Activated CD4-positive, alpha-beta memory T cell treated with anti-CD3 and anti-CD28 coated beads for 36 hours (primary cell): Measurements from ENCODE around the gene MMP19. TPM values are rescaled to one million over a fixed set of nuclear protein-coding genes. Genes with fewer than 3 reads are reported as not detected.

Source experiments
- CTCF ChIA-PET: fragments of 350-600 bp; sonication (Branson Sonifier 250); formaldehyde crosslinking; loops from one replicate; lab custom pipeline; 2021; ENCODE audit warnings: antibody characterized with exemption, inconsistent platforms; lab: Charles Lee
- POLR2A ChIA-PET: fragments of 350-600 bp; sonication (Branson Sonifier 250); formaldehyde crosslinking; loops from one replicate; lab custom pipeline; 2021; ENCODE audit warnings: antibody characterized with exemption; lab: Charles Lee
- DNase-seq: peaks from one replicate; pipeline ENCODE4 v3.0.0-alpha.2; 2020
- H3K27ac Mint-ChIP-seq: one replicate; pipeline ENCODE4 v1.8.0; 2021; ENCODE audit warnings: mixed read lengths
- H3K27me3 Mint-ChIP-seq: one replicate; pipeline ENCODE4 v1.8.0; 2021; ENCODE audit warnings: mixed read lengths
- H3K36me3 Mint-ChIP-seq: one replicate; pipeline ENCODE4 v1.8.0; 2021; ENCODE audit warnings: mixed read lengths
- H3K4me1 Mint-ChIP-seq: one replicate; pipeline ENCODE4 v1.8.0; 2021; ENCODE audit warnings: low read depth, mixed read lengths
- H3K4me3 Mint-ChIP-seq: one replicate; pipeline ENCODE4 v1.8.0; 2021; ENCODE audit warnings: mild to moderate bottlenecking, mixed read lengths
- H3K9me3 Mint-ChIP-seq: one replicate; pipeline ENCODE4 v1.8.0; 2021; ENCODE audit warnings: mixed read lengths
- intact Hi-C: fragments of 100-400 bp; cut with micrococcal nuclease; formaldehyde crosslinking; loops from one replicate; pipeline ENCODE4 v1.15.1; 2023
- total RNA-seq, 2 experiments: library from RNA; stranded (reverse); gene quantifications; one replicate each; pipeline ENCODE4 v1.2.3, GENCODE V29; 2021

The MMP19 gene
- total RNA-seq, 2 experiments from 2014 or later, result 0.31 TPM; not detected in 1

- Mint-ChIP-seq H3K27ac (no peak overlapping the region), H3K27me3 (no peaks in the 10 kb centered on the region), H3K36me3 (peaks cover 16% of the 10 kb centered on the region), H3K9me3 (no peaks in the 10 kb centered on the region), H3K4me1 (peaks cover 19% of the 10 kb centered on the region), H3K4me3 (no peak overlapping the region)
- CTCF ChIA-PET, result interaction anchor here (1.1 to 1.9 kb wide), 2 partner anchors 21 to 69 kb away, joined by 3 to 5 read pairs; no protein-coding TSS in a partner anchor
- intact Hi-C loops, result no loop called here
- POLR2A ChIA-PET, result interaction anchor here (0.6 kb wide), 1 partner anchor 266 kb away, joined by 4 read pairs; no protein-coding TSS in a partner anchor
- no peak for DNase-seq
Measured at GRCh38 chr12:55806982-55807381, 35.8 kb downstream of the MMP19 start.

GRCh38 chr12:55797550-55797949, 45.2 kb downstream of the MMP19 start:
- ChIA-PET POLR2A (interaction anchor here (0.6 kb wide), 1 partner anchor 10 kb away, joined by 6 read pairs; no protein-coding TSS in a partner anchor), CTCF (interaction anchor here (0.6 to 5.5 kb wide), 7 partner anchors 9 to 59 kb away, joined by 3 to 69 read pairs (median 10); partner anchors contain the start of genes GDF11, ORMDL2 and SARNP)
- Mint-ChIP-seq H3K27me3 (no peaks in the 10 kb centered on the region), H3K36me3 (peaks cover 44% of the 10 kb centered on the region), H3K4me3 (no peak overlapping the region), H3K4me1 (peaks cover 17% of the 10 kb centered on the region), H3K27ac (no peak overlapping the region), H3K9me3 (no peaks in the 10 kb centered on the region)
- DNase-seq, result no peak
- intact Hi-C loops, result loop anchor here (1.0 kb wide), 1 partner anchor 59 kb away; no protein-coding TSS in a partner anchor

GRCh38 chr12:55797068-55797467, 45.7 kb downstream of the MMP19 start:
- H3K27me3 Mint-ChIP-seq, result no peaks in the 10 kb centered on the region
- DNase-seq, result no peak
- intact Hi-C loops, result loop anchor here (1.0 kb wide), 1 partner anchor 59 kb away; no protein-coding TSS in a partner anchor
- H3K4me3 Mint-ChIP-seq, result no peak overlapping the region
- H3K9me3 Mint-ChIP-seq, result no peaks in the 10 kb centered on the region
- ChIA-PET POLR2A (no interaction called here), CTCF (interaction anchor here (0.6 to 5.5 kb wide), 9 partner anchors 9 to 58 kb away, joined by 3 to 69 read pairs (median 5); partner anchors contain the start of genes GDF11, ORMDL2 and SARNP)
- peaks cover 44% of the 10 kb centered on the region for H3K36me3 Mint-ChIP-seq
- no peak overlapping the region for H3K27ac Mint-ChIP-seq
- peaks cover 17% of the 10 kb centered on the region for H3K4me1 Mint-ChIP-seq

DNA sequence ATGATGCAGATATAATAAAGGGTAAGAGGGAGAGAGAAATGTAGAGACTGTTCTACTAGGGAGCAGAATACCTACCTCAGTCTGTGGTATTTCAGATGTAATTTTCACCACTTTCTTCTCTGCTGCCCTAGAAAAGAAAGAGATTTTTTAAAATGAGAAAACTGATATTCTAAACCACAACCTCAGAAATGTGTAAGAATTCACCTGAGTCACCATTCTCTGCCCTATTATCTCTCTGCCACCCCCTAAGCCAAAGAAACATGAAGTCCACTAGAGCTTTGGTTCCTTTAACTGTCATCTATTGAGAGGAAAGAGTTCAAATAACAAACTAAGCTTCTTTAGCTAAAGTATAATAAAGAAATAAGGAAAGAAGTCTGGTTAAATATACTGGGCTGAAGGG, 46.8 kb downstream of the MMP19 start:
- Mint-ChIP-seq H3K4me1 (peaks cover 17% of the 10 kb centered on the region), H3K9me3 (no peaks in the 10 kb centered on the region), H3K27ac (peak overlapping the region; percentile 26), H3K27me3 (no peaks in the 10 kb centered on the region), H3K4me3 (no peak overlapping the region), H3K36me3 (peaks cover 41% of the 10 kb centered on the region)
- no peak for DNase-seq
- ChIA-PET POLR2A (interaction anchor here (0.8 kb wide), 1 partner anchor 13 kb away, joined by 3 read pairs; no protein-coding TSS in a partner anchor), CTCF (interaction anchor here (0.6 to 5.5 kb wide), 11 partner anchors 10 to 394 kb away, joined by 3 to 69 read pairs (median 4); partner anchors contain the start of genes GDF11, ORMDL2, SARNP and SMARCC2)
- intact Hi-C loops, result no loop called here

- H3K27me3 Mint-ChIP-seq, result no peaks in the 10 kb centered on the region
- H3K36me3 Mint-ChIP-seq, result peaks cover 39% of the 10 kb centered on the region
- POLR2A ChIA-PET, result no interaction called here
- H3K9me3 Mint-ChIP-seq, result no peaks in the 10 kb centered on the region
- intact Hi-C loops, result no loop called here
- CTCF ChIA-PET, result interaction anchor here (0.7 kb wide), 1 partner anchor 53 kb away, joined by 3 read pairs; no protein-coding TSS in a partner anchor
- no peak for DNase-seq
- no peak overlapping the region for H3K4me3 Mint-ChIP-seq
- H3K4me1 Mint-ChIP-seq, result no peaks in the 10 kb centered on the region
- no peak overlapping the region for H3K27ac Mint-ChIP-seq
Measured at GRCh38 chr12:55789893-55790292, 52.8 kb downstream of the MMP19 start.

- Mint-ChIP-seq H3K27ac (peak overlapping the region; percentile 46), H3K4me1 (no peaks in the 10 kb centered on the region), H3K4me3 (no peak overlapping the region), H3K36me3 (peaks cover 38% of the 10 kb centered on the region), H3K27me3 (no peaks in the 10 kb centered on the region), H3K9me3 (no peaks in the 10 kb centered on the region)
- intact Hi-C loops, result no loop called here
- ChIA-PET POLR2A (no interaction called here), CTCF (interaction anchor here (0.7 to 1.2 kb wide), 3 partner anchors 8 to 54 kb away, joined by 3 read pairs; no protein-coding TSS in a partner anchor)
- DNase-seq, result no peak
Measured at GRCh38 chr12:55789171-55789570, 53.6 kb downstream of the MMP19 start.

GRCh38 chr12:55788546-55788945, 54.2 kb downstream of the MMP19 start:
- peaks cover 41% of the 10 kb centered on the region for H3K36me3 Mint-ChIP-seq
- POLR2A ChIA-PET, result no interaction called here

More at GRCh38 chr12:55788546-55788945, 54.2 kb downstream of the MMP19 start:
- CTCF ChIA-PET, result interaction anchor here (1.1 to 1.2 kb wide), 2 partner anchors 9 to 51 kb away, joined by 3 read pairs; no protein-coding TSS in a partner anchor
- Mint-ChIP-seq H3K4me3 (no peak overlapping the region), H3K27ac (peak overlapping the region; percentile 8), H3K27me3 (no peaks in the 10 kb centered on the region), H3K9me3 (no peaks in the 10 kb centered on the region), H3K4me1 (no peaks in the 10 kb centered on the region)
- DNase-seq, result no peak
- intact Hi-C loops, result no loop called here

Other genes with a start within 250 kb of the MMP19 start
- not detected for gene OR10P1, start 206.0 kb downstream of the MMP19 start, total RNA-seq
- 1 to 10 TPM; 4.1 to 4.5 TPM for gene ITGA7, start 135.0 kb downstream of the MMP19 start, total RNA-seq
- gene BLOC1S1, start 126.9 kb downstream of the MMP19 start, total RNA-seq, result 100 to 1,000 TPM; 153 to 162 TPM
- 1 to 10 TPM; 5.1 to 7.0 TPM for gene RDH5, start 122.5 kb downstream of the MMP19 start, total RNA-seq
- gene CD63, start 113.9 kb downstream of the MMP19 start, total RNA-seq, result 100 to 1,000 TPM; 204 to 210 TPM
- 1 to 10 TPM; 7.7 to 8.7 TPM for gene GDF11, start 99.8 kb downstream of the MMP19 start, total RNA-seq
- 100 to 1,000 TPM; 104 to 110 TPM for gene SARNP, start 25.2 kb downstream of the MMP19 start, total RNA-seq
- 10 to 100 TPM; 37.9 to 41.2 TPM for gene ORMDL2, start 24.9 kb downstream of the MMP19 start, total RNA-seq
- 10 to 100 TPM; 34.9 to 35.1 TPM for gene DNAJC14, start 13.3 kb downstream of the MMP19 start, total RNA-seq
- gene PYM1, start 85.0 kb upstream of the MMP19 start, total RNA-seq, result 10 to 100 TPM; 31.6 to 33.0 TPM
- 100 to 1,000 TPM; 348 to 383 TPM for gene DGKA, start 88.2 kb upstream of the MMP19 start, total RNA-seq
- gene PMEL, start 123.1 kb upstream of the MMP19 start, total RNA-seq, result 1 to 10 TPM in 1 of 2 experiments, under 1 TPM in 1; 0.94 to 1.5 TPM
- 100 to 1,000 TPM; 121 to 127 TPM for gene CDK2, start 123.9 kb upstream of the MMP19 start, total RNA-seq
- gene RAB5B, start 131.1 kb upstream of the MMP19 start, total RNA-seq, result 10 to 100 TPM; 44.8 to 46.4 TPM
- gene SUOX, start 154.3 kb upstream of the MMP19 start, total RNA-seq, result 1 to 10 TPM; 2.4 to 2.7 TPM
- 10 to 100 TPM; 14.4 to 15.1 TPM for gene IKZF4, start 178.1 kb upstream of the MMP19 start, total RNA-seq
- 10 to 100 TPM; 28.1 to 40.7 TPM for gene RPS26, start 199.0 kb upstream of the MMP19 start, total RNA-seq
- gene ERBB3, start 237.2 kb upstream of the MMP19 start, total RNA-seq, result under 1 TPM; 0.82 to 0.86 TPM